ENCODE results near the gene EFCAB9.
A peak's percentile ranks its signal among the peaks of the same experiment; 100 is the strongest.
"Not testable (repeated sequence)": the region's sequence is repeated elsewhere in the genome, so short reads cannot be mapped to it uniquely, and the experiment has no call there.

Gene EFCAB9

GRCh38 chr5:172151661-172152210 is 42.2 kb upstream of the EFCAB9 start:
- Histone ChIP-seq H3K27me3 (ENCODE audit: insufficient read depth, poor library complexity, severe bottlenecking) (no peaks in the 10 kb centered on the region), H3K27ac (replicated peaks) (peak overlapping the region; percentile 20), H3K4me3 (replicated peaks; ENCODE audit: insufficient read depth, low read length) (no peak overlapping the region)
- TF ChIP-seq REST (IDR thresholded peaks at IDR 0.05; ENCODE audit: insufficient replicate concordance, low read depth) (no peak), POLR2AphosphoS5 (IDR thresholded peaks at IDR 0.05; ENCODE audit: low read depth) (no peak), SPI1 (IDR thresholded peaks at IDR 0.05; ENCODE audit: borderline replicate concordance, low read depth) (no peak), GABPA (IDR thresholded peaks at IDR 0.05; ENCODE audit: low read depth) (no peak)
- TF ChIP-seq, protein P1, sequence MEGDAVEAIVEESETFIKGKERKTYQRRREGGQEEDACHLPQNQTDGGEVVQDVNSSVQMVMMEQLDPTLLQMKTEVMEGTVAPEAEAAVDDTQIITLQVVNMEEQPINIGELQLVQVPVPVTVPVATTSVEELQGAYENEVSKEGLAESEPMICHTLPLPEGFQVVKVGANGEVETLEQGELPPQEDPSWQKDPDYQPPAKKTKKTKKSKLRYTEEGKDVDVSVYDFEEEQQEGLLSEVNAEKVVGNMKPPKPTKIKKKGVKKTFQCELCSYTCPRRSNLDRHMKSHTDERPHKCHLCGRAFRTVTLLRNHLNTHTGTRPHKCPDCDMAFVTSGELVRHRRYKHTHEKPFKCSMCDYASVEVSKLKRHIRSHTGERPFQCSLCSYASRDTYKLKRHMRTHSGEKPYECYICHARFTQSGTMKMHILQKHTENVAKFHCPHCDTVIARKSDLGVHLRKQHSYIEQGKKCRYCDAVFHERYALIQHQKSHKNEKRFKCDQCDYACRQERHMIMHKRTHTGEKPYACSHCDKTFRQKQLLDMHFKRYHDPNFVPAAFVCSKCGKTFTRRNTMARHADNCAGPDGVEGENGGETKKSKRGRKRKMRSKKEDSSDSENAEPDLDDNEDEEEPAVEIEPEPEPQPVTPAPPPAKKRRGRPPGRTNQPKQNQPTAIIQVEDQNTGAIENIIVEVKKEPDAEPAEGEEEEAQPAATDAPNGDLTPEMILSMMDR (IDR thresholded peaks at IDR 0.05; ENCODE audit: insufficient read depth, low read length): no peak
- no peak for DNase-seq (ENCODE audit: low read depth in 1 of 2, low spot score in 1 of 2)

DNA sequence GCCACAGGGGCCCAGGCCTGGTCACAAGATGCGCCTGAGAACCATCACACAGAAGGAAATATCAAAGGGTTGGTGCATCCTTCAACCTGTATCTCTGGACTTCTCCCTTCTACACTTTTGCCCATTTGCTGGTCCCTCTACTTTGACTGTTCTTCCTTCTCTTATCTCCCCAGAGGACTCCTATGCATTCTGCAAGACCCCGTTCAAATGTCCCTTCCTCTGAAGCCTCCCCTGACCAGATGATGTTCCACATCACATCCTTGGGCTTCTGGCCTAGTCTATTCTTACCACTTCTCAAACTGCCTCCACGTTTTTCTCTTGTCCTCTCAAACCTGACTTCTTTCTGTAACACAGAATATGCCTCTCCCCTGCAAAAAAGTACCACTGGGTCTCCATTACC is 40.3 kb upstream of the EFCAB9 start:
- Histone ChIP-seq H3K4me3 (replicated peaks; ENCODE audit: insufficient read depth, low read length) (no peak overlapping the region), H3K27me3 (ENCODE audit: insufficient read depth, poor library complexity, severe bottlenecking) (no peaks in the 10 kb centered on the region), H3K27ac (replicated peaks) (peak overlapping the region; percentile 64)
- DNase-seq (ENCODE audit: low read depth in 1 of 2, low spot score in 1 of 2): no peak
- TF ChIP-seq, protein P1 (IDR thresholded peaks at IDR 0.05; ENCODE audit: insufficient read depth, low read length): no peak
- TF ChIP-seq POLR2AphosphoS5 (IDR thresholded peaks at IDR 0.05; ENCODE audit: low read depth) (no peak), REST (IDR thresholded peaks at IDR 0.05; ENCODE audit: insufficient replicate concordance, low read depth) (no peak), SPI1 (IDR thresholded peaks at IDR 0.05; ENCODE audit: borderline replicate concordance, low read depth) (no peak), GABPA (IDR thresholded peaks at IDR 0.05; ENCODE audit: low read depth) (no peak)

DNA sequence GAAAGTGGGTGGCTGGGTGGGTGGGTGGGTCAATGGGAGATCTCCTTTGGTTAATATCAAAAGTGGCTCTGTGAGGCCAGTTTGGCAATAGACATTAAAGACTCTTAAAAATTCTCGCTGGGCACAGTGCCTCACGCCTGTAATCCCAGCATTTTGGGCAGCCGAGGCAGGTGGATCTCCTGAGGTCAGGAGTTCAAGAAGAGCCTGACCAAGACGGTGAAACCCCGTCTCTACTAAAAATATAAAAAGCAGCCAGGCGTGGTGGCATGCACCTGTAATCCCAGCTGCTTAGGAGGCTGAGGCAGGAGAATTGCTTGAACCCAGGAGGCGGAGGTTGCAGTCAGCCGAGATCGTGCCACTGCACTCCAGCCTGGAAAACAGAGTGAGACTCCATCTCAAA is 38.9 kb upstream of the EFCAB9 start:
- H3K4me3 ChIP-seq (replicated peaks; ENCODE audit: insufficient read depth, low read length); H3K27ac ChIP-seq (replicated peaks); H3K27me3 ChIP-seq (ENCODE audit: insufficient read depth, poor library complexity, severe bottlenecking); DNase-seq (ENCODE audit: low read depth in 1 of 2, low spot score in 1 of 2): not testable (repeated sequence)

GRCh38 chr5:172156541-172156994 is 37.4 kb upstream of the EFCAB9 start:
- H3K27me3 ChIP-seq (ENCODE audit: insufficient read depth, poor library complexity, severe bottlenecking): no peaks in the 10 kb centered on the region
- TF ChIP-seq, protein P1 (IDR thresholded peaks at IDR 0.05; ENCODE audit: insufficient read depth, low read length): no peak
- TF ChIP-seq GABPA (IDR thresholded peaks at IDR 0.05; ENCODE audit: low read depth): no peak
- TF ChIP-seq SPI1 (IDR thresholded peaks at IDR 0.05; ENCODE audit: borderline replicate concordance, low read depth): no peak
- TF ChIP-seq POLR2AphosphoS5 (IDR thresholded peaks at IDR 0.05; ENCODE audit: low read depth): no peak
- TF ChIP-seq REST (IDR thresholded peaks at IDR 0.05; ENCODE audit: insufficient replicate concordance, low read depth): no peak
- no peak for DNase-seq (ENCODE audit: low read depth in 1 of 2, low spot score in 1 of 2)
- H3K4me3 ChIP-seq (replicated peaks; ENCODE audit: insufficient read depth, low read length): no peak overlapping the region
- no peak overlapping the region for H3K27ac ChIP-seq (replicated peaks)

All from HL-60 (cell line).